ENCODE measurements around the gene RAX2. TPM values are rescaled to one million over a fixed set of nuclear protein-coding genes. Genes with fewer than 3 reads are reported as not detected.
A peak's percentile ranks its signal among the peaks of the same experiment; 100 is the strongest.

RAX2 gene
- total and polyA plus RNA-seq, 10 of the 15 experiments (the other 5 are each of a cell fraction or from before 2014, with no cell fraction given): not detected

DNA sequence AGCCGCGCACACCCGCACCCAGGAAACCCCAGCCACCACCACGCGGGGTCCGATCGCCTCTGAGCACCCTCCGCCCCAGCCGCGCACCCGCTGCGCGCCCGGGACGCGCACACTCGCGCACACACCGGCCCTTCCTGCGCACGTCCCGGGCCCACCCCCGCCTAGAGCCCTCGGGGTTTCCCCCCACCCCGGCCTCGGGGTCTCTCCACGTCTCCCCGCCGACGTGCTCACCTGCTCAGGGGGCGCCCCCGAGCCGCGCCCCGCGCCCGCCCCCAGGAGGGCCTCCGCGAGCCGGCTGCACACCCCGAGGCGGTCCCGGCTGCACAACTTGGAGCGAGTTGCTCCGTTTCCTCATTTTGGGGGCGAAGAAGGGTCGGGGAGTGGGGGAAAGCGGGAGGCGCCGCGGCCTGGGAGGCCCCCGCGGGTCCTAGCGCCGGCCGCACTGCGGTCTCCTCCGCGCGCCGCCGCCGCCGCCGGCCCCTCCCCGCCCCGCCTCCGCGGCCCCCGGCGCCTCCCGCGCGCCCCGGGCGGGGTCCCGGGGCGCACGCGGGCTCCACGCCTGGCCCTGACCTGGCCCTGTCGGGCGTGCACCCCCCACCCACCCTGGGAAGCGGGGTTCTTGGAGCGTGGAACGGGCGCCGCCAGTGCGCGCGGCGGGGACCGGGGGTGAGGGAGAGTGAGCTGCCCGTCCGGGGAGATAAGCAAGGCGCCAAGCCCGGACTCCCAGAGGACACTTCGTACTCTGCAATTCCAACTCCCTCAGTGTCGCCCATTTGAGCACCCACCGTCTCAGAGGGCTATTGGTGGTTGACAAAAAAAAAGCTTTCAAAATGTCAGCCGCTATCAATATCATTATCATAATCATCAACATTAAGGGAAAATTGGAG lies 14.2 kb upstream of the RAX2 start, which contains the start of gene MATK:
Gene MATK (minus strand): TSS at position 444 of the 887 bp plus-strand sequence. CDS start 1,246 bp downstream, outside the sequence.
- no peaks in the 10 kb centered on the region; a peak in 1 of 4 replicates for H3K27me3 ChIP-seq (replicated peaks in 1 of 2; ENCODE audit: control insufficient read depth in 2 of 2, insufficient read depth in 2 of 2, low read length in 1 of 2)
- no peak for FAIRE-seq
- 20% methylated on average over 29 of the region's 101 CpGs for WGBS (ENCODE audit: insufficient coverage, insufficient replicate concordance, low lambda C conversion rate, missing lambda C conversion rate)
- no peak for DNase-seq (ENCODE audit: low read depth, low spot score)
- ChIA-PET RAD21 (ENCODE audit: unreplicated experiment) (no interaction called here), CTCF (no interaction called here), POLR2A (no interaction called here), SMC1A (ENCODE audit: uncharacterized antibody, unreplicated experiment) (no interaction called here)
- H3K79me2 ChIP-seq (ENCODE audit: control insufficient read depth, insufficient read depth, low read length): no peaks in the 10 kb centered on the region
- no peaks in the 10 kb centered on the region; a peak in 1 of 4 replicates for H3K36me3 ChIP-seq (ENCODE audit: control insufficient read depth in 2 of 2, insufficient read depth in 2 of 2, low read length in 1 of 2)
- no peak for TF ChIP-seq POU2F2 (IDR thresholded peaks at IDR 0.05; ENCODE audit: borderline replicate concordance, low read depth, low read length)
- TF ChIP-seq HDAC6 (IDR thresholded peaks at IDR 0.05; ENCODE audit: unreplicated experiment): peak; percentile 87
- TF ChIP-seq MYC (IDR thresholded peaks at IDR 0.05; ENCODE audit: insufficient read depth, insufficient read length, insufficient replicate concordance, low read length, severe bottlenecking): no peak
- H3K4me1 ChIP-seq (ENCODE audit: control insufficient read depth, insufficient read depth, low read length): no peaks in the 10 kb centered on the region
- in situ Hi-C loops (cut with MboI) (no loop called here), intact Hi-C loops (cut with micrococcal nuclease; ENCODE audit: unreplicated experiment) (no loop called here)
- no TSS peak for BruUV-seq (replicated peaks)
- ATAC-seq: no peak; the same call in 2 of the 3 replicates
- no peak within 1 kb of the TSS for H2AFZ ChIP-seq (ENCODE audit: control insufficient read depth, low read depth, low read length)
- H3K9ac ChIP-seq (ENCODE audit: control insufficient read depth, insufficient read depth, low read length): no peak within 1 kb of the TSS
- no peaks in the 10 kb centered on the region for H4K20me1 ChIP-seq (ENCODE audit: control insufficient read depth, insufficient read depth)
- H3K4me2 ChIP-seq (ENCODE audit: control insufficient read depth, insufficient read depth): peak within 1 kb of the TSS; percentile 33
- H3K9me3 ChIP-seq (replicated peaks; ENCODE audit: control insufficient read depth, insufficient read depth, low read length): no peaks in the 10 kb centered on the region; the same call in 2 of the 3 replicates
- peak within 1 kb of the TSS; percentile 11; the same call in 1 of the 2 replicates for H3K4me3 ChIP-seq
- H3K27ac ChIP-seq (ENCODE audit: control insufficient read depth, insufficient read depth): no peak within 1 kb of the TSS

DNA sequence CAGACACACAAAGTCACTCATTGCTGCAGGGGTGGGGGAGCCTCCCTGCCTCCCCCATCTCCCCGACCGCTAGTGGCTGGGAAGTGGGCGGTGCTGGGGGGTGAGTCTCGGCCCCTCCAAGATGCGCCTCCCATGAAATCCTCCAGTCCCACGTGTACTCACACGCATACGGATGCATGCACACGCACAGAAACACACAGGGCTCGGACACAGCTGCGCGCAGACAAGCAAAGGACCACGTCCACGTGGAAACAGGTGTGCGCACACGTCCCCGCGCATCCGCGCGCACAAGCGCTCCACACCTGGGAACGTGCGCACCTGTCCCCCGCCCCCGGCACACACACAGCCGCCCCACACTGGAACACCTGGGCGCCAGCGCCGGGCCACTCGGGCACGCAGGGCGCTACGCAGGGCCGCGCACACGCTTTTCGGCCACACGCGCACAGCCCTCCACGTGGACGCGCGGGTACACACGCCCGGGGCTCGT lies 13.5 kb upstream of the RAX2 start:
- CTCF ChIA-PET: no interaction called here

More for the DNA sequence above, 13.5 kb upstream of the RAX2 start:
- Histone ChIP-seq H2AFZ (ENCODE audit: control insufficient read depth, low read depth, low read length) (no peak overlapping the region), H3K36me3 (ENCODE audit: control insufficient read depth in 2 of 2, insufficient read depth in 2 of 2, low read length in 1 of 2) (no peaks in the 10 kb centered on the region; a peak in 1 of 4 replicates), H3K27ac (ENCODE audit: control insufficient read depth, insufficient read depth) (no peak overlapping the region), H4K20me1 (ENCODE audit: control insufficient read depth, insufficient read depth) (no peaks in the 10 kb centered on the region), H3K9me3 (replicated peaks; ENCODE audit: control insufficient read depth, insufficient read depth, low read length) (no peaks in the 10 kb centered on the region; the same call in 2 of the 3 replicates), H3K4me3 (peak overlapping the region; percentile 11; the same call in 1 of the 2 replicates), H3K9ac (ENCODE audit: control insufficient read depth, insufficient read depth, low read length) (no peak overlapping the region), H3K4me1 (ENCODE audit: control insufficient read depth, insufficient read depth, low read length) (no peaks in the 10 kb centered on the region), H3K4me2 (ENCODE audit: control insufficient read depth, insufficient read depth) (peak overlapping the region; percentile 33), H3K27me3 (replicated peaks in 1 of 2; ENCODE audit: control insufficient read depth in 2 of 2, insufficient read depth in 2 of 2, low read length in 1 of 2) (no peaks in the 10 kb centered on the region; a peak in 1 of 4 replicates), H3K79me2 (ENCODE audit: control insufficient read depth, insufficient read depth, low read length) (no peaks in the 10 kb centered on the region)
- FAIRE-seq (no peak), DNase-seq (ENCODE audit: low read depth, low spot score) (no peak), ATAC-seq (no peak)
- SMC1A ChIA-PET (ENCODE audit: uncharacterized antibody, unreplicated experiment): no interaction called here
- RAD21 ChIA-PET (ENCODE audit: unreplicated experiment): no interaction called here
- 6% methylated on average over 25 of the region's 47 CpGs for WGBS (ENCODE audit: insufficient coverage, insufficient replicate concordance, low lambda C conversion rate, missing lambda C conversion rate)
- TF ChIP-seq, protein P1, sequence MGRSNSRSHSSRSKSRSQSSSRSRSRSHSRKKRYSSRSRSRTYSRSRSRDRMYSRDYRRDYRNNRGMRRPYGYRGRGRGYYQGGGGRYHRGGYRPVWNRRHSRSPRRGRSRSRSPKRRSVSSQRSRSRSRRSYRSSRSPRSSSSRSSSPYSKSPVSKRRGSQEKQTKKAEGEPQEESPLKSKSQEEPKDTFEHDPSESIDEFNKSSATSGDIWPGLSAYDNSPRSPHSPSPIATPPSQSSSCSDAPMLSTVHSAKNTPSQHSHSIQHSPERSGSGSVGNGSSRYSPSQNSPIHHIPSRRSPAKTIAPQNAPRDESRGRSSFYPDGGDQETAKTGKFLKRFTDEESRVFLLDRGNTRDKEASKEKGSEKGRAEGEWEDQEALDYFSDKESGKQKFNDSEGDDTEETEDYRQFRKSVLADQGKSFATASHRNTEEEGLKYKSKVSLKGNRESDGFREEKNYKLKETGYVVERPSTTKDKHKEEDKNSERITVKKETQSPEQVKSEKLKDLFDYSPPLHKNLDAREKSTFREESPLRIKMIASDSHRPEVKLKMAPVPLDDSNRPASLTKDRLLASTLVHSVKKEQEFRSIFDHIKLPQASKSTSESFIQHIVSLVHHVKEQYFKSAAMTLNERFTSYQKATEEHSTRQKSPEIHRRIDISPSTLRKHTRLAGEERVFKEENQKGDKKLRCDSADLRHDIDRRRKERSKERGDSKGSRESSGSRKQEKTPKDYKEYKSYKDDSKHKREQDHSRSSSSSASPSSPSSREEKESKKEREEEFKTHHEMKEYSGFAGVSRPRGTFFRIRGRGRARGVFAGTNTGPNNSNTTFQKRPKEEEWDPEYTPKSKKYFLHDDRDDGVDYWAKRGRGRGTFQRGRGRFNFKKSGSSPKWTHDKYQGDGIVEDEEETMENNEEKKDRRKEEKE (IDR thresholded peaks at IDR 0.05): no peak
- peak; percentile 96 for TF ChIP-seq HDAC6 (IDR thresholded peaks at IDR 0.05; ENCODE audit: unreplicated experiment)
- in situ Hi-C loops (cut with MboI) (no loop called here), intact Hi-C loops (cut with micrococcal nuclease; ENCODE audit: unreplicated experiment) (no loop called here)
- BruUV-seq (replicated peaks): no TSS peak
- POLR2A ChIA-PET: no interaction called here
